Measurements from ENCODE around the gene GNAT2.

The GNAT2 gene

DNA sequence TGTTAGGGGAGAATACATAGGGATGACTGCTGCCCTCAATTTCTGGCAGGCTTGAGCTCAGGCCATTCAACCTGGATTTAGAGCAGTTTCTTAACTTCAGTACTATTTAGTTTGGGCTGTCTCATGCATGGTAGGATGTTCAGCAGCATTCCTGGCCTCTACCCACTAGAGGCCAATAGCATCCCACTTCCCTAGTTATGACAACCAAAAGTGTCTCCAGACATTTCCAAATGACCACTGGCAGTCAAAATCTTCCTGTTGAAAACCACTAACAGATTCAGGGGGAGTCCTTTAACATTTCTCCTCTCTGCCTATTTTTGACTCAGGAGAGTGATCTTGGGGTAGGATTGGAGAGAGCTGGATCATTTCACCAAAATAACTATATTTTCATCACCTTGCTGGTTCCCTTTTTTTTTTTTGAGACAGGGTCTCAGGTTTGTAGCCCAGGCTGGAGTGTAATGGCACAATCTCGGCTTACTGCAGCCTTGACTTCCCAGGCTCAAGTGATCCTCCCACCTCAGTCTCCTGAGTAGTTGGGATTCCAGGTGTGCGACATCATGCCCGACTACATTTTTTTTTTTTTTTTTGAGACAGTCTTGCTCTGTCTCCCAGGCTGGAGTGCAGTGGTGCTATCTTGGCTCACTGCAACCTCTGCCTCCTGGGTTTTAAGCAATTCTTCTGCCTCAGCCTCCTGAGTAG lies 8.7 kb downstream of the GNAT2 start:
- DNase-seq (ENCODE audit: low spot score): no peak

DNA sequence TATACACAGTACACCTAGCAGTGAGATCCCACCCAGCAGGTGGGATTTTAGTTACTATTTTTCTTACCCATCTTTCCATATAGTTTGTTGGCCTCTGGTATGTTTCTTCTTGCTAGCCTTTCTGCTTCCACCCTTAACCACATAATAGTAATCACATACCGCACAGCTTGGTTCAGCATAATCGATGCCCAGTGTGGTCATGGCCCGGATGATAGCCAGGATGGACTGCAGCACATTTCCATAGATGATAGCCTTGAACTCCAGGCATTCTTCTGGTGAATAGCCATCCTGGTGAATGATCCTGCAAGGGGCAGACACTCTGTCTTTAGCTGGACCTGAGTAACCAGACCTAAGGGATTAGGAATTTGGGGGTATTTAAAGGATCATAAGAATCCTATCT lies 9.5 kb downstream of the GNAT2 start:
- no peak for DNase-seq (ENCODE audit: low spot score)

DNA sequence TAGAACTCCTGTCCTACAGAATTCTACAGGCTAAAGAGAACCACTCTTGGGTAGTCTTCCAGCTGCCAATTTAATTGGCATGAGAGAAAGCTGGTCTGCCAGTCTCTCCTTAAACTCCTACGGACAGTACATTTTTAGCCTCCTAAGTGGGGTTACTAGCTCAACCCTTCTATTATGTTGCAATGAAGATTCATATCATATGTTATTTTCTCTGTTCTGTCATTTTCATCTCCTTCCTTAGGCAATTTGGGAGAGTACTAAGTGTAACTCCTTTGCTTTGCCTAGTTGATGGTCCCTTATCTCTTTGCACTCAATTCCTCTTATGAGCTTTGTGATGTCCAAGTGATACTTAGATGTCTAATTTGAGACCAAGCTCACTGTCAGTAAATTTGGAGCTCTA lies 14.0 kb downstream of the GNAT2 start:
- no peak for DNase-seq (ENCODE audit: low spot score)

DNA sequence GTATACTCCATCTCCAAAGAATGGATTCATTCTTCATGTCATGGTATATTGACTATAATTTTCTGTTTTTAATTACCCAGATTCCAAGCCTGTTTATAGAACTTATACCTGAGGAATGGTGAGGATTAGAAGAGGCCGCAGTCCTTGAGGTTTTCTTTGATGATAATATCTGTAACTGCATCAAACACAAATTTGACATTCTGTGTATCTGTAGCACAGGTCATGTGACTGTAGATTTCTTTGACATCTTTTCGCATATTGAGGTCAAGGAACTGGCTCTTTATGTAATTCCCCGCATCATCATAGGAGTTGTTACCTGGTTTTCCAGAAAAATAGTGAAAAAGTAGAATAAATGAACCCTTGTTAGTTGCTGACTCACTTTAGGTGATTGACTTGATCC lies 16.2 kb downstream of the GNAT2 start:
- DNase-seq (ENCODE audit: low spot score): no peak

DNA sequence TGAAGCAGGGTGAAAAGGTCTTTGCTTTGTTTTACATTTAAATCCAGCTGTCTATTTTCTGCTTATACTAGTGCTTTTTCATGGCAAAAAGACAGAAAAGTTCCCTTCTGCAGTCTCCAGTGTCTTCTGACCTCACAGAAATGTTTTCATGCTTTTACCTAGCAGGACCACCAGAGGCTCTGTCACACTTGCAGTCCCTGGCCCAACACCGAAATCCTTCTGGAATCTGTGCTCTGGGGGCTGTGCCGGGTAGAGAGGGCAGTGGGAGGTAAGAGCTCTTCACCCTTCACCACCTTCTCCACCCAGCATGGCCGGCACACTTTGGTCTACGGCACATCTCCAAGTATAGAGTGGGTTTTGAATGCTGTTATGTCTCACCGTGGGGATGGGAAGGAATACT lies 20.8 kb downstream of the GNAT2 start:
- DNase-seq (ENCODE audit: low spot score): no peak

DNA sequence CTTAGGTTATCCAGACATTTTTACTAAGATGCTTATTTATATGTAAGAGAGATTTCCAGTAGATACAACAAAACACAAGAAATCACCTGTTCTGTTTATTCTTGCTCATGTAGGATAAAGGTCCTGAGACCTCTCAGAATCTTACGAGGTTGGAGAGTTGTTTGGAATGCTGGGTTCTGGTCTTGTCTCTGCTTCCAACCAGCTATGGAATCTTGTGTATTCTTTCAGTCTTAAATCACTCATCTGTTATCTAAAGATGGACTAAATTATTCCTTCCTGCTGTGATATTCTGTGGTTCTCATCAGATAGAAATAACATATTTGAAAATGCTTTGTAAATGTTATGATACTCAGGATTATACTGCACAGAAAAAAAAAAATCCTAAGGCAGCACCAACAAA lies 21.3 kb downstream of the GNAT2 start:
- DNase-seq (ENCODE audit: low spot score): no peak

DNA sequence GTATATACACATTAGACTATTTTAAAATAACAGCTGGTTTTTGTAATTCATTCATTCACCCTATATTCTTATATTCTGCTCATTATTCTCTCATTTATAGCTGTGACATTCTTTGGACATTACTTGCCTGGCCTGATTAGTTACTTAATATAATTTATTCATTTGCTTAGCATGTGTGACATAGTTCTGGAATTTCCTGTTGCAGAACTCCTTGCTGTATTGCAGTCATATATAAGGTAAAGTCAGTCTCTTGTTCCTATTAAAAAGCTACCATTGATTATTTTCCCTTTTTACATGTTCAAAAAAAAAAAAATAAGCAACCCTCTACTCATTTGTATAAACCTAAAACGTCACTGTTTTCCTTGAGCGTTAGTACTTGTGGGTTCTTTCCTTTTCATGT lies 23.9 kb downstream of the GNAT2 start:
- no peak for DNase-seq (ENCODE audit: low spot score)

DNA sequence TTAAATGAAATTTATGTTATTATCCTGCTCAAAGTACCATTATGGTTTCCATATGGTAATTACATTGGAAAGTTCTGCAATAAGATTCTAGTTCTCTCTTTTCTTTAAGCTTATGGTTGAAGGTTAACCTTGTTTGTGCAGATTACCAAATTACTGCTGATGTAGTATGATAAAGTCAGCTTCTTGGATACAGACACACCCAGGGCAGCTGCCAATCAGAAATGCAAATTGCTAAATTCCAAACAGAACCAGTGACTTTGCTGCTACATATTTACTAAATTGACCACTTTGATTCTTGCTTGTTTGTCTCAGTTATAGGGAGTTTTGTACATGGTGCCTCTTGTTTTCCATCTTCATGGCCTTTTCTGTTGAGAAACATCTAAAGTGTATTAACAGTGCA lies 26.5 kb downstream of the GNAT2 start:
- no peak for DNase-seq (ENCODE audit: low spot score)

DNA sequence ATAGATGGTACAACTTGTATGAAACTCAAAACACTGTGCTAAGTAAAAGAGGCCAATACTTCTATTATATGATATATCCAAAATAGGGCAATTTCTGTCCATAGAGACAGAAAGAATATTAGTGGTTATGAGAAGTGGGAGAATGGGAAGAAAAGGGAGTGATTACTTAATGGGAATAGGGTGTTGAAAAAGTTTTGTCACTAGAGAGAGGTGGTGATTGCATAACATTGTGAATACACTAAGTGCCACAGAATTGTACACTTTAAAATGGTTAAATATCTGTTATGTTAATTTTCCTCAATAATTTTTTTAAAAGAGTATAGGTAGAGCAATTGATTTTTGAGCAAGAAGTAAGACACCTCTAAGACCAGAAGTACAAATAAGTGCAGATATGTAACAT lies 29.7 kb downstream of the GNAT2 start:
- DNase-seq (ENCODE audit: low spot score): no peak

DNA sequence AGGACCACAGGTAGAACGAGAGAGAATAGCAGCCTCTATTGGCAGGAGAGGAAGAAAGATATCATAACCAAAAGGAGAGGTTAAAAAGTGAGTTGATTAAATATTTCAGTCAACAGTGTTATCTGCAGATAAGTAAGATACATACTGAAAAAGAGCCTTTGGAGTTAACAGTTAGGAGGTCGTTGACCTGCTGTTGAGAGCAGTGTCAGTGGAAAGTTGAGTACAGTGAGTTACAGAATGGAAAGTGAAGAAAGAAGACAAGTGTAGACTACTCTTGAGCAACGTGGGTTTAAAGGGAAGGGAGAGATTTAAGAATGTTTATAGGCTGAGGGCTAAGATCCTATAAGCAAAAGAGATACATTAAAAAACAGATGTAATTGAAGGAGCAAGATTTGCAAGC lies 30.2 kb downstream of the GNAT2 start:
- no peak for DNase-seq (ENCODE audit: low spot score)

DNA sequence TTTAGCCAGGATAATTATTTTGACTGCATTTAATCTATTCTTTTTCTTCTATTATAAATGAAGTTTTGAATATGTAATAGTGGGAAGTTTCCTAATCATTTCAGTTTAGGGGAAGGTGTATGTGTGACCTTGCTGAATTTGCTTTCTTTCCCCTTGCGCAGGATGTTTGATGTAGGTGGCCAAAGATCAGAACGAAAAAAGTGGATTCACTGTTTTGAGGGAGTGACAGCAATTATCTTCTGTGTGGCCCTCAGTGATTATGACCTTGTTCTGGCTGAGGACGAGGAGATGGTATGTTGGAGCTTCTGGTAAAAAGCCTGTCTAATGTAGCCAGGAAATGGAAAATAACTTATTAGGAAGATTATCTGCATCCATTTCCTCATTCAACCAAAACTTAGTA lies 33.4 kb downstream of the GNAT2 start:
- no peak for DNase-seq (ENCODE audit: low spot score)

DNA sequence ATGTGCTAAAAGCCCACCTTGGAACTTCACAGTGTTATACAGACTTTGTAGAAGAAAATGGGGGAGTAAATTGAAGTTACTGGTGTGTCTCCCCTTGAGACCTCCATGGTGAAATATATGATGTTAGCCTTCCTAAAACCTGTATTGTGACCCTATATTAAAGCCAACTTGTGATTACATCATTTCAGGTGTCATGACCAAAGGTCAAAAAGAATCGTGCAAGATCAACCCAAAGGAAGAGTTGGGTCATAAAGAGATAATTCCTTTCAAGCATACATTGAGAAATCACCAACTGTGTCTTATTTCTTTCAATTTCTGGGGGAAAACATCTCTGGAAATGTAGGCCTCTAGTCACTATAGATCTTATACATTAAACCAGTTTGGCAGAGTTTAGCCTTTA lies 34.6 kb downstream of the GNAT2 start:
- DNase-seq (ENCODE audit: low spot score): no peak

DNA sequence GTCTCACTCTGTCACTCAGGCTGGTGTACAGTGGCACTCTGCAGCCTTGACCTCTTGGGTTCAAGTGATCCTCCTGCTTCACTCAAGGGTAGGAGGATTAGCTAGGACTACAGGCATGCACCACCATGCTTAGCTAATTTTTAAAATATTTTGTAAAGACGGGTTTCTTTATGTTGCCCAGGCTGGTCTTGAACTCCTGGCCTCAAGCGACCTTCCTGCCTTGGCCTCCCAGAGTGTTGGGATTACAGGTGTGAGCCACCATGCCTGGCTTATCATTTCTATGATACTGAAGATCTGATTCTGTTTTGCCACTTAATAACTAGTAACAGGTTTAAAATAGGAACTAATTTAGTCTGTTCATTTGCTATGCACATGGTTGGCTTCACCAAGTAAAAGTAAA lies 37.4 kb downstream of the GNAT2 start:
- DNase-seq (ENCODE audit: low spot score): no peak

DNA sequence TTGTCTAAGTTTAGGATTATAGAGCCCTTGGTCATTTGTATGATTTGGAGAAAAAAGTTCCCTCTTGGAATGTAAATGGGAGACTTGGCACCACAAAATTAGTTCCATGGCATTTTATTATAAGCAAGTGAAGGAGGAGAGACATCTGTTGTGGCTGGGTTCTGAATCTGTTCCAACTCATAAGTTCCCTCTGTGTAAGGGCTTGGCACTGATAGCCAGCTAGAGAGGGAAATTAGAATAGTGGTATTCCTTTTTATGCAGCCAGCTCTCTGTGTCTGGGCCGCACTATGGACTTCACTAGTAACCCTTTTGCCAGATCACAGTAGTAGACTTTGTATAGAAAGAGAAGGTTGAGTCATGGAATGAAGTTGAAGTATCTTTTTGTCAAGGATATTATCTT lies 39.9 kb downstream of the GNAT2 start:
- peak; percentile 35 for DNase-seq (ENCODE audit: low spot score)

DNA sequence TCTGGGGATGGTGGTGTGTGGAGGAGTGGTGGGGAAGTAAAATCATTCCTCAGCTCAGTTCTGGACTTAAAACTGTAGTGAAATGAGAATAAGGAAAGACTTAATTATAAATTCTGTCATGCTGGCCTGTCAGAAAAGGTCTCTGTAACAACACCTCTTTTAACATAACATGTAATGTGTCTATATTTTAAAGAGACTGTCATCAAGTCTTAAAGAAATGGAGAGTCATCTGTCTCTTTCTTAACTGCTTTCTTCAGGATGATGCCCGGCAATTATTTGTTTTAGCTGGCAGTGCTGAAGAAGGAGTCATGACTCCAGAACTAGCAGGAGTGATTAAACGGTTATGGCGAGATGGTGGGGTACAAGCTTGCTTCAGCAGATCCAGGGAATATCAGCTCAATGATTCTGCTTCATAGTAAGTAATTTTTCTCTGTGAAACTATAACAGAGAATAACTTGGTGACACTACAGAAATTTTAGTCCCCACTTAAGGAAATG lies 40.4 kb downstream of the GNAT2 start:
- DNase-seq (ENCODE audit: low spot score): peak; percentile 9

DNA sequence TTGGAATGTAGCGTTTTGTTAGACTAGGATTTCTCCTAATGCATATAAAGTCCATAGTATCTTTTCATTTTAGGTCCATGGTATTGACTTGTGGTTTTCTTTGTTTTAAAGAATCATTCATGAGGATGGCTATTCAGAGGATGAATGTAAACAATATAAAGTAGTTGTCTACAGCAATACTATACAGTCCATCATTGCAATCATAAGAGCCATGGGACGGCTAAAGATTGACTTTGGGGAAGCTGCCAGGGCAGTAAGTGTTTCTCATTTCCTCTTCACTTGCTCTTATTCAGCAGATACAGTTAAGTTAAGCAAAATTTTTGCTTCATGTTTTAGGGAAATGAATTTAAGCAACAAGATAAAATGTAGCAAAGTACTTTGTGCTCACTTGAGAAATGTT lies 45.6 kb downstream of the GNAT2 start:
- no peak for DNase-seq (ENCODE audit: low spot score)

DNA sequence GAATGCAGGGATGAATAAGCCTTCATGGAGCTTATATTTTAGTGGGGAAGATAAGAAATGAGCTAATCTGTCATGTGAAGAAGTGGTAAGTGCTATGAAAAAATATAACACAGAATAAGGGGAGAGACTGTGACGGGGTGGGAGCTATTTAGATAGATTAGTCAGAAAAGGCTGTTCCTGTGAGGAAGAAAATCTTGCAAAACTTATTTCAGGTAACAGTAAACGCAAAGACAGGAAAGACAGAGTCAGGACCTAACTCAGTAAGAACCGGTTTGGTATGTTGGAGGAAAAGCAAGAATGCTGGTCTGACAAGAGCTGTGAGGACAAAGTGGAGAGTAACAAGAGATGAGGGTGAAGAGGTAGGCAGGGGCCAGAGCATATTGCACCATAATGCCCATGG lies 49.0 kb downstream of the GNAT2 start:
- no peak for DNase-seq (ENCODE audit: low spot score)

DNA sequence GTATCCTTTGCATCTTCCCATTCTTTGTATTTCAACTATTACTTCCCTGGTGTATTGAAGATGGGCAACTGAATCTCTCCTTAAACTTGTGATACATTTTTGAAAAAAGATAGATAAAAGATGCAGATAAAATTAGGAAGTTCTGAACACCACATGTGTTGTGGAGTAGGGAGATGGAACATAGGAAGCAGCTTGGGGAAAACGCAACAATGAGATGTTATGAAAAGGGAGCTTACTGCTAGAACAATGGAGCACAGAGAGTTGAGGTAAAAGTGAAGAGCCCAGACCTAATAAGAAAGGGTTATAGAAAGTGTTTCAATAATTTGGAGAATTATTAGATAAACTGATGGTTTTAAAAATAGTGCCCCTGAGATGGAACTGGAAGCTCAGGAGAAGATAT lies 50.1 kb downstream of the GNAT2 start:
- DNase-seq (ENCODE audit: low spot score): no peak

DNA sequence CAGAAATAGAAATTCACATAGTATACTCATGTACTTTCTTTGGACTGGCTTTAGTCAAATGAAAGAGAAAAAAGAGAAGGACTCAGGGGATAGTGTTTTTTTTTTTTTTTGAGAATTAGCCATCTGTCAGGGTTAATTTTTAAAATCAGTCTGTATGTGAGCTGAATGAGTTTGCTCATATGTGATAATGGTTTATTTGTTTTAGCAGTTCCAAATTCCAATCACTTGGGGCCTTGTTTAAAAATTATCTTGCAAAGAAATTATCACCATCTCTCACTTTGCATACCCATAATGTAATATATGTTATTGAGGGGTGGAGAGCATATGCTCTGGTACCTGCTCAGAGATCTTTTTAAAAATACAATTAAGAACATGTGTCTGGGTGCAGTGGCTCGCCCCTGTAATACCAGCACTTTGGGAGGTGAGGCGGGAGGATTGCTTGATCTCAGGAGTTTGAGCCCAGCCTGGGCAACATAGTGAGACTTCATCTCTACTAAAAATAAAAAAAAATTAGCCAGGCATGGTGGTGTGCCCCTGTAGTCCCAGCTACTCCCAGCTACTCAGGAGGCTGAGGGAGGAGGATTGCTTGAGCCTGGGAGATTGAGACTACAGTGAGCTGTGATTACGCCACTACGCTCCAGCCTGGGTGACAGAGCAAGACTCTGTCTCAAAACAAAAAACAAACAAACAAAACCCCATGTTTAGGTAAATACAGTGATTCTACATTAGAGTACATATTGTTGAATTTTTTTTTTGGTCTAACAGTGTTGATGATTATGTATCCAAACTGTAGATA lies 51.3 kb downstream of the GNAT2 start:
- no peak for DNase-seq (ENCODE audit: low spot score)

DNA sequence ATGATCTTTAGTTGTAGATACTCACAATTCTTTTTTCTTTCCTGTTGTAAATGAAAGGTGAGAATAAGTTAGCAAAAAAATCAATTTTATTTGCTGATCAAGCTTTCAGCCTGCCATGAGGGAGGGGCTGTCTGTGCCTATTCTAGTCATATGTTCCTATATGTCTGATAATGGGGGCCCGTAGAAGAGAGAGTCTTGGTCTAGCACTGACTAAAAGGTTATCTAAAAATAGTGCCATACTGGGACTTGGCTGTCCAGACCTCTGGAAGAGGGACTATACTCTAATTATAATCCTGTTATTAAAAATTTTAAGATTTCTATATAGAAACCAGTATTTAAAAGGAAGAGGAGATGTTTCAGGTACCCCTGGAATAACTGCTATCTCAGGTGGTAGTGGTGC lies 52.4 kb downstream of the GNAT2 start:
- no peak for DNase-seq (ENCODE audit: low spot score)

DNA sequence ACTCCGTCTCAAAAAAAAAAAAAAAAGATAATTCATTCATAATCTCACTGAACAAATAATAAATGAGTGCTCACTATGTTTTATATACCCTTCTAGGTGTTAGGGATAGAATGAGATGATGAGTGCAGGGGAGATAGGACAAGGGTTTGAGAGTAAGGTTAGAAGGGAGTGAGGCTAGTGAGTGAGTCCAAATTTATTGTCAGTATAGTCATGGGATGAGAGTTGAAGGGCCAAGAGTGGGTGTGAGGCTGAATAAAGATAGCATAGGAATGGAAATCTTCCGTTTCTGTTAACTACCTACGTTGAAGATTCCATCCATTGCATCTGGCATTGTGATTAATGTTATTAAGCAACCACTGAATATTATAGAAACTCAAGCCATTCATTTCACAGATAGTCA lies 54.2 kb downstream of the GNAT2 start:
- no peak for DNase-seq (ENCODE audit: low spot score)

DNA sequence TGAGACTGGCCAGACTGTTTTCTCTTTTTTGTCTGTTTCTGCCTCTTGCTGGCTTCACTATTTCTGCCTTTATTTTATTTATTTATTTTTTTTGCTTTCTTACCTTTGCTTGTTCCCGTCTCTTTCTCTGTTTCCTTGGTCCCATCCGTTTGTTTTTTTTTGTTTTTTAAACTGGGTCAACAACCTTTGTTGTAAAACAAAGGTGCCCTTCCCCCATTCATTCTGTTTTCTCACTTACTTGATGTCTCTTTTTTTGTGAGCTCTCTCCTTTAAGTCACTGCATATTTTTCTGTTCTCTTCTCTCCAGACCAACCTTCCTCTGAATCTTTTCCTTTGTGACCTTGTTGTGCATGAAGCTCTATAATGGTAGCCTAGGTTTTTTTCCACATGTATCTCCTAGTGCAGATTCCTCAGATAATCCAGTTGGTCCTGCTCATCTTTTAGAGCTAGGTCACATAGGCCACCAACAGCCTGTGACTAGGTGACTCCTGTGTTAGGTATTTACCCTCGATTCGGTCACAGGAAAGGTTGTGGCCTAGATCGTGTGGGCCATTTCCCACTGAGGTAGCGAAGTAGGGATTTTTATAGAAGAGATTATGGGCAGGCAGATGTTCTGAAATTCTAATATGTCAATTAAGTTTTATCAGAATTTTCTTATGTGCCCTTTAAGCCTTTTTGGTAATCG lies 55.1 kb downstream of the GNAT2 start:
- DNase-seq (ENCODE audit: low spot score): no peak

DNA sequence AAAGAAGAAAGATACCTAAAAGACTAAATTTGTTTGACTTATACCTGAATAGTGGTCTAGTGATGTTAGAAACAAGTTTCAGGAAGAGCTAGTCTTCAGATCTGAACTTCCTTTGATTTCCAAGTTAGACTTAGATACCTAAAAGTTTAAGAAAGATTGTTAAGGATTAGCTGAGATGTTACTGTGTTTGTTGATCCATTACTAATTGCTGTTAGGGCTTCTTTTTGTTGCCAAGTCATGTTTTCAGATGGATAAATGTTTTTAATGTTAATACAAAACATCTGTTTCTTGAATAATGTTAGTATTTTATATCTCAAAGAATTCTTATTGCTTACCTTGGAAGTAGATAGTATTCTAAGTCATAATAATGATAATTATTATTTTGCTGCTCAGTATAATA lies 59.4 kb downstream of the GNAT2 start:
- DNase-seq (ENCODE audit: low spot score): no peak

Measured in AG08395 (cell line).